DOHH2 (cell line): ENCODE results near the gene GPR183.

ENCODE experiments used
- EZH2phosphoT487 ChIP-seq: fragments of 200-600 bp; sonication (generic); IDR thresholded peaks from 2 replicates; pipeline ENCODE4 v1.6.1; 2017; ENCODE audit warnings: borderline replicate concordance, mild to moderate bottlenecking, antibody characterized with exemption, low read length, moderate library complexity, mixed read lengths
- TF ChIP-seq, protein P1 (sequence below): fragments of 200-600 bp; sonication (generic); IDR thresholded peaks from one replicate; pipeline ENCODE4 v1.5.1; 2014; ENCODE audit warnings: antibody characterized with exemption, mild to moderate bottlenecking, low read depth, low read length; ENCODE audit not compliant: poor library complexity, severe bottlenecking

DNA sequence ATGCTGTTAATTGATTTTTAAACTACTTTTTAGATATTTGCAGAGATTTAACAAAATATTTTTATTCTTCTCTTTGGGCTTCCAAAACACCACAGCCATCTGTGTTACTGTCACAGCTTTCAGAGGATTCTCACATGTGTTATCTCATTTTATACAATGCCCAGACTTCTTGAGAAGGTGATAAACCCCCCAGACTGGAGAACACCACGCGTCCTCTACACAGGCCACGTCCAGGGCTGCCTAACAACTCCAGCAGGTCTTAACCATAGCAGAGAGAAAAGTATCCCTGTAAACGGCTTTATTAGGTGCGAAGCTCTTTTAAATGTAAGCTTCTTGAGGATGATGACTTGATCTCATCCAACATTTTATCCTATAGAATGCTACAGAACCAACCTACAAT is 2.0 kb downstream of the GPR183 start:
- TF ChIP-seq, protein P1, sequence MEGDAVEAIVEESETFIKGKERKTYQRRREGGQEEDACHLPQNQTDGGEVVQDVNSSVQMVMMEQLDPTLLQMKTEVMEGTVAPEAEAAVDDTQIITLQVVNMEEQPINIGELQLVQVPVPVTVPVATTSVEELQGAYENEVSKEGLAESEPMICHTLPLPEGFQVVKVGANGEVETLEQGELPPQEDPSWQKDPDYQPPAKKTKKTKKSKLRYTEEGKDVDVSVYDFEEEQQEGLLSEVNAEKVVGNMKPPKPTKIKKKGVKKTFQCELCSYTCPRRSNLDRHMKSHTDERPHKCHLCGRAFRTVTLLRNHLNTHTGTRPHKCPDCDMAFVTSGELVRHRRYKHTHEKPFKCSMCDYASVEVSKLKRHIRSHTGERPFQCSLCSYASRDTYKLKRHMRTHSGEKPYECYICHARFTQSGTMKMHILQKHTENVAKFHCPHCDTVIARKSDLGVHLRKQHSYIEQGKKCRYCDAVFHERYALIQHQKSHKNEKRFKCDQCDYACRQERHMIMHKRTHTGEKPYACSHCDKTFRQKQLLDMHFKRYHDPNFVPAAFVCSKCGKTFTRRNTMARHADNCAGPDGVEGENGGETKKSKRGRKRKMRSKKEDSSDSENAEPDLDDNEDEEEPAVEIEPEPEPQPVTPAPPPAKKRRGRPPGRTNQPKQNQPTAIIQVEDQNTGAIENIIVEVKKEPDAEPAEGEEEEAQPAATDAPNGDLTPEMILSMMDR = no peak
- TF ChIP-seq EZH2phosphoT487 = no peak
